ENCODE results near the gene UNKL.

Gene UNKL

GRCh38 chr16:1354815-1355540 is 59.5 kb downstream of the UNKL start:
- TF ChIP-seq, protein P1, sequence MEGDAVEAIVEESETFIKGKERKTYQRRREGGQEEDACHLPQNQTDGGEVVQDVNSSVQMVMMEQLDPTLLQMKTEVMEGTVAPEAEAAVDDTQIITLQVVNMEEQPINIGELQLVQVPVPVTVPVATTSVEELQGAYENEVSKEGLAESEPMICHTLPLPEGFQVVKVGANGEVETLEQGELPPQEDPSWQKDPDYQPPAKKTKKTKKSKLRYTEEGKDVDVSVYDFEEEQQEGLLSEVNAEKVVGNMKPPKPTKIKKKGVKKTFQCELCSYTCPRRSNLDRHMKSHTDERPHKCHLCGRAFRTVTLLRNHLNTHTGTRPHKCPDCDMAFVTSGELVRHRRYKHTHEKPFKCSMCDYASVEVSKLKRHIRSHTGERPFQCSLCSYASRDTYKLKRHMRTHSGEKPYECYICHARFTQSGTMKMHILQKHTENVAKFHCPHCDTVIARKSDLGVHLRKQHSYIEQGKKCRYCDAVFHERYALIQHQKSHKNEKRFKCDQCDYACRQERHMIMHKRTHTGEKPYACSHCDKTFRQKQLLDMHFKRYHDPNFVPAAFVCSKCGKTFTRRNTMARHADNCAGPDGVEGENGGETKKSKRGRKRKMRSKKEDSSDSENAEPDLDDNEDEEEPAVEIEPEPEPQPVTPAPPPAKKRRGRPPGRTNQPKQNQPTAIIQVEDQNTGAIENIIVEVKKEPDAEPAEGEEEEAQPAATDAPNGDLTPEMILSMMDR (IDR thresholded peaks at IDR 0.05) = no peak

- TF ChIP-seq, protein P1 (IDR thresholded peaks at IDR 0.05) = no peak
Observed at GRCh38 chr16:1351582-1352362, 62.7 kb downstream of the UNKL start, which contains the start of the genes GNPTG and TSR3. Gene GNPTG, plus strand, starts transcription at chr16:1351931. Its CDS starts 35 bp downstream, at chr16:1351966. Gene TSR3, minus strand, starts transcription at chr16:1351878. Its CDS starts 74 bp downstream, at chr16:1351804.

DNA sequence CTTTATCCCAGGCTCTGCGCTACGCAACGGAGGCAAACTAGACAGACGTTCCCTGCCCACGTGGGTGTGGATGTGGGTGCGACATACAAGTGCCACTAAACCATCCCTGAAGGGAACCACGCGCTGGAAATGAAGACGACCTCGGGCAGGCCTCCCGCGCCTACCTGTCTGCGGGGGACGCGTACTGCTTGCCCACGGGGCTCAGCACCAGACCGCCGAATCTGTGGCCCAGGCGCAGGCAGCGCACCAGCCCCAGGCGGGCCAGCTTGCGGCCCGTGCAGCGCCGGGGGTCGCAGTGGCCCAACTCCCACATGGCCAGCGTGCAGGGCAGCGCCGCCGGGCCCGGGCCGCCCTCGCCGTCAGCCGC is 63.3 kb downstream of the UNKL start:
- TF ChIP-seq, protein P1 (IDR thresholded peaks at IDR 0.05) = no peak

DNA sequence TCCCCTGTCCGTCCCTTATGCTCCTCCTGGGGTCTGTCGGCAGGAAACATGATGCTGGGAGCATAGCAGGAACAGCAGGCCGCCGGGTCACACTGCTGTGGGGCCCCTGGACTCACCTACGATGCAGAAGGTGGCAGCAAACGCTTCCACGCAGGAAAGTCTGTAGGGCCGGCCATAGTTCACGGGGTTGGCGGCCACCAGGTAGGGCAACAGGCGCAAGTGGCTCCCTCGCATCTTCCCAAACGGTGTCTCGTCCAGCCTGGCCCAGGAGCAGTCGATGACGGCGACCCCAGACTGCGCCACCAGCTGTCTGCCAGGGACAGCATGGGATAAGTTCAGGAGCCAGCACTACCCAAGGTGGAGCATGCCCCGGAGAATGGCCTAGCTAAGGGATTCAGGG is 63.8 kb downstream of the UNKL start:
- TF ChIP-seq, protein P1 (IDR thresholded peaks at IDR 0.05) = no peak

GRCh38 chr16:1349951-1350350 is 64.6 kb downstream of the UNKL start:
- TF ChIP-seq, protein P1 (IDR thresholded peaks at IDR 0.05) = no peak

DNA sequence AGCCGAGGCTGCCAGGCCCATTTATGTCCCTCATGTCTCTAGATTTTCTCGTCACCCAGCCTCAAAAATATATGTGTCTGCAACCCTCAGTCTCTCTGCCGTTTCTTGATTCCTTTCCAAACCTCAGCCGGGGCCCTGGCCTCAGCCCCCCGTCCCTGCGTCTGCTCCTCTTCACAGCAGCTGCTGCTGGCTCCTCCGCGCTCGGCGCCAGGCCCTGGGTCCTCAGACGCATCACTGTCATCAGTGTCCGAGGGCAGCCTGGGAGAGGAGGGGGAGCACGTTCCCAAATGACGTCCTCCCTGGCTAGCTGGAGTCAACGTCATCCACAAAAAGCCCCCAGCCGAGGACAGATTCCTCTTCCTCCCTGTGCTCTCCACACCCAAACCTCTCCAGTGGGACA is 65.2 kb downstream of the UNKL start:
- TF ChIP-seq, protein P1 (IDR thresholded peaks at IDR 0.05) = no peak

DNA sequence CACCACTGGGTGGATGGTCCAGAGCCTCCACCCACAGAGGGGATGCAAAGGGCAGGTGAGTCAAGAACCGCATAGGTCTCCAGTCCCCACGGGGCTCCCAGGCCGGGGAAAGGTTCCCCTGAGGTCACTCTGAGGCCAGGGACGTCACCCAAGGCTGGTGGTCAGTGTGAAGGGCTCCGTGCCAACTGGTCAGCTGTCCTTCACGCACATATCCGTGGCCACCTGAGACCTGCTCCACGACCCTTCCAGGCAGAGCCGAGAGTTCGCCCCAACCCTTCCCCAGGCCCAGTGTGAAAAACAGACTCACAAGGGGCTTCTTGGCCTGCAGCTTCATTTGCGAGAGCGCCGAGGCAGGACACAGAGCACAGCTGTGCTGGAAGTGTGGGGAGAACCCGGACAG is 65.6 kb downstream of the UNKL start:
- TF ChIP-seq, protein P1 (IDR thresholded peaks at IDR 0.05) = no peak
